Measurements from ENCODE around the gene SIGLECL1.
A peak's percentile ranks its signal among the peaks of the same experiment; 100 is the strongest.
"Not testable (repeated sequence)": the region's sequence is repeated elsewhere in the genome, so short reads cannot be mapped to it uniquely, and the experiment has no call there.

The SIGLECL1 gene

GRCh38 chr19:51220996-51221395 is 29.9 kb upstream of the SIGLECL1 start:
- H3K4me1 ChIP-seq (ENCODE audit: insufficient read depth, low read length, poor library complexity, severe bottlenecking), result peaks cover 3% of the 10 kb centered on the region
- no peaks in the 10 kb centered on the region for H4K20me1 ChIP-seq (ENCODE audit: insufficient read depth, low read length, poor library complexity, severe bottlenecking)
- H3K79me2 ChIP-seq (ENCODE audit: insufficient read depth, low read length), result no peaks in the 10 kb centered on the region
- H3K4me2 ChIP-seq (ENCODE audit: low read depth, low read length, poor library complexity, severe bottlenecking), result no peak overlapping the region
- TF ChIP-seq CTCF (conservative IDR thresholded peaks at IDR 0.05; ENCODE audit: low read length) (no peak), EZH2phosphoT487 (IDR thresholded peaks at IDR 0.05; ENCODE audit: borderline replicate concordance) (no peak)
- H2AFZ ChIP-seq (ENCODE audit: low read length), result no peak overlapping the region
- H3F3A ChIP-seq (ENCODE audit: low read depth), result no peaks in the 10 kb centered on the region
- H3K27me3 ChIP-seq (ENCODE audit: insufficient read depth, low read length, poor library complexity, severe bottlenecking), result no peaks in the 10 kb centered on the region
- no peaks in the 10 kb centered on the region for H3K9me2 ChIP-seq (replicated peaks; ENCODE audit: low read depth, low read length)
- H3K9ac ChIP-seq (ENCODE audit: low read depth, low read length, poor library complexity, severe bottlenecking), result no peak overlapping the region
- no peaks in the 10 kb centered on the region for H3K36me3 ChIP-seq (ENCODE audit: insufficient read depth, low read length)
- H3K4me3 ChIP-seq (ENCODE audit: low read length, poor library complexity, severe bottlenecking), result no peak overlapping the region
- H3K9me3 ChIP-seq (ENCODE audit: insufficient read depth, low read depth, low read length), result no peaks in the 10 kb centered on the region

- no peak overlapping the region for H3K9ac ChIP-seq (ENCODE audit: low read depth, low read length, poor library complexity, severe bottlenecking)
- no peak overlapping the region for H3K4me2 ChIP-seq (ENCODE audit: low read depth, low read length, poor library complexity, severe bottlenecking)
- H3K36me3 ChIP-seq (ENCODE audit: insufficient read depth, low read length), result no peaks in the 10 kb centered on the region
- no peak for TF ChIP-seq CTCF (conservative IDR thresholded peaks at IDR 0.05; ENCODE audit: low read length)
- no peak for TF ChIP-seq EZH2phosphoT487 (IDR thresholded peaks at IDR 0.05; ENCODE audit: borderline replicate concordance)
- H3K79me2 ChIP-seq (ENCODE audit: insufficient read depth, low read length), result no peaks in the 10 kb centered on the region
- H2AFZ ChIP-seq (ENCODE audit: low read length), result no peak overlapping the region
- peaks cover 14% of the 10 kb centered on the region for H3K4me1 ChIP-seq (ENCODE audit: insufficient read depth, low read length, poor library complexity, severe bottlenecking)
- no peaks in the 10 kb centered on the region for H3K9me2 ChIP-seq (replicated peaks; ENCODE audit: low read depth, low read length)
- H4K20me1 ChIP-seq (ENCODE audit: insufficient read depth, low read length, poor library complexity, severe bottlenecking), result no peaks in the 10 kb centered on the region
- no peaks in the 10 kb centered on the region for H3K9me3 ChIP-seq (ENCODE audit: insufficient read depth, low read depth, low read length)
- H3F3A ChIP-seq (ENCODE audit: low read depth), result no peaks in the 10 kb centered on the region
- H3K27me3 ChIP-seq (ENCODE audit: insufficient read depth, low read length, poor library complexity, severe bottlenecking), result no peaks in the 10 kb centered on the region
- no peak overlapping the region for H3K4me3 ChIP-seq (ENCODE audit: low read length, poor library complexity, severe bottlenecking)
Measured at GRCh38 chr19:51224163-51224641, 26.7 kb upstream of the SIGLECL1 start.

GRCh38 chr19:51224898-51225393 is 25.9 kb upstream of the SIGLECL1 start, which contains the start of gene CD33:
TSS of gene CD33 (plus strand) at chr19:51225080. CDS start at chr19:51225119, 39 bp downstream.
- Histone ChIP-seq H2AFZ (ENCODE audit: low read length) (0 out of 2 replicates have a peak within 1 kb of the TSS, but pooled peaks have one; percentile 33), H3K4me2 (ENCODE audit: low read depth, low read length, poor library complexity, severe bottlenecking) (peak within 1 kb of the TSS; percentile 15), H3K4me1 (ENCODE audit: insufficient read depth, low read length, poor library complexity, severe bottlenecking) (peaks cover 14% of the 10 kb centered on the region)
- not testable (repeated sequence) for H4K20me1 ChIP-seq (ENCODE audit: insufficient read depth, low read length, poor library complexity, severe bottlenecking); H3F3A ChIP-seq (ENCODE audit: low read depth); H3K36me3 ChIP-seq (ENCODE audit: insufficient read depth, low read length); H3K9ac ChIP-seq (ENCODE audit: low read depth, low read length, poor library complexity, severe bottlenecking); H3K27me3 ChIP-seq (ENCODE audit: insufficient read depth, low read length, poor library complexity, severe bottlenecking); H3K9me3 ChIP-seq (ENCODE audit: insufficient read depth, low read depth, low read length); H3K4me3 ChIP-seq (ENCODE audit: low read length, poor library complexity, severe bottlenecking); H3K79me2 ChIP-seq (ENCODE audit: insufficient read depth, low read length); H3K9me2 ChIP-seq (replicated peaks; ENCODE audit: low read depth, low read length)

GRCh38 chr19:51226067-51226466 is 24.8 kb upstream of the SIGLECL1 start:
- Histone ChIP-seq H3K9ac (ENCODE audit: low read depth, low read length, poor library complexity, severe bottlenecking) (no peak overlapping the region), H3K4me3 (ENCODE audit: low read length, poor library complexity, severe bottlenecking) (peak overlapping the region; percentile 43), H3F3A (ENCODE audit: low read depth) (no peaks in the 10 kb centered on the region), H2AFZ (ENCODE audit: low read length) (no peak overlapping the region), H3K79me2 (ENCODE audit: insufficient read depth, low read length) (no peaks in the 10 kb centered on the region), H3K27me3 (ENCODE audit: insufficient read depth, low read length, poor library complexity, severe bottlenecking) (no peaks in the 10 kb centered on the region), H3K4me2 (ENCODE audit: low read depth, low read length, poor library complexity, severe bottlenecking) (peak overlapping the region; percentile 15), H3K36me3 (ENCODE audit: insufficient read depth, low read length) (no peaks in the 10 kb centered on the region), H3K4me1 (ENCODE audit: insufficient read depth, low read length, poor library complexity, severe bottlenecking) (peaks cover 14% of the 10 kb centered on the region), H3K9me2 (replicated peaks; ENCODE audit: low read depth, low read length) (no peaks in the 10 kb centered on the region), H3K9me3 (ENCODE audit: insufficient read depth, low read depth, low read length) (no peaks in the 10 kb centered on the region), H4K20me1 (ENCODE audit: insufficient read depth, low read length, poor library complexity, severe bottlenecking) (no peaks in the 10 kb centered on the region)
- TF ChIP-seq CTCF (conservative IDR thresholded peaks at IDR 0.05; ENCODE audit: low read length), result no peak
- TF ChIP-seq EZH2phosphoT487 (IDR thresholded peaks at IDR 0.05; ENCODE audit: borderline replicate concordance), result no peak

Data from Loucy (cell line).